HepG2 (cell line): Measurements from ENCODE around the gene DBN1. TPM values are rescaled to one million over a fixed set of nuclear protein-coding genes. Genes with fewer than 3 reads are reported as not detected.

Experiments
- CREB1 ChIP-seq, 2 experiments: fragments of 450-650 bp in 1 of 2; IDR thresholded peaks; 2 replicates each; pipeline ENCODE4 v1.6.1; 2016 to 2017; ENCODE audit warnings: control low read depth in 1 of 2, mild to moderate bottlenecking in 1 of 2, missing compliant biosample characterization in 1 of 2, missing genetic modification characterization in 1 of 2
- ETV6 ChIP-seq: sonication (generic); formaldehyde crosslinking; conservative IDR thresholded peaks from 2 replicates; pipeline ENCODE4 v1.4.0; 2020; ENCODE audit warnings: missing genetic modification reagents
- POLR2A ChIP-seq, 2 experiments: IDR thresholded peaks; 2 replicates each; pipeline ENCODE4 v1.6.1; 2011; ENCODE audit warnings: low read depth in 2 of 2, low read length in 2 of 2, mild to moderate bottlenecking in 1 of 2, moderate library complexity in 1 of 2; ENCODE audit not compliant: insufficient read depth in 1 of 2
- RBFOX2 ChIP-seq: fragments of 200-400 bp; formaldehyde crosslinking; IDR thresholded peaks from 2 replicates; pipeline ENCODE4 v1.6.1; 2017; ENCODE audit warnings: low read depth, mild to moderate bottlenecking, low read length
- RFX3 ChIP-seq: IDR thresholded peaks from 2 replicates; pipeline ENCODE4 v1.6.1; 2016; ENCODE audit warnings: missing biosample characterization, missing genetic modification reagents
- SALL2 ChIP-seq: sonication (generic); formaldehyde crosslinking; IDR thresholded peaks from 2 replicates; pipeline ENCODE4 v1.8.1; 2023; ENCODE audit warnings: mild to moderate bottlenecking, missing genetic modification reagents, inconsistent platforms
- THYN1 ChIP-seq: sonication (generic); formaldehyde crosslinking; IDR thresholded peaks from 2 replicates; pipeline ENCODE4 v1.8.1; 2023; ENCODE audit warnings: low read depth, mild to moderate bottlenecking, moderate library complexity, missing genetic modification reagents, borderline replicate concordance
- ZBTB7B ChIP-seq: sonication (generic); formaldehyde crosslinking; IDR thresholded peaks from 2 replicates; pipeline ENCODE4 v1.4.0; 2020; ENCODE audit warnings: missing genetic modification reagents
- ZNF296 ChIP-seq: sonication (generic); formaldehyde crosslinking; conservative IDR thresholded peaks from 2 replicates; pipeline ENCODE4 v1.5.0; 2020; ENCODE audit warnings: mild to moderate bottlenecking, missing genetic modification reagents
- ZNF703 ChIP-seq: sonication (generic); formaldehyde crosslinking; IDR thresholded peaks from 2 replicates; pipeline ENCODE4 v1.5.1; 2020; ENCODE audit warnings: missing genetic modification reagents, mild to moderate bottlenecking, moderate library complexity, borderline replicate concordance
- polyA plus RNA-seq, 8 experiments: library from polyadenylated mRNA; depleted of rRNA in 3 of 8; stranded (reverse) in 7 of 8; unstranded in 1 of 8; fragments of >200 nt; fragmentation: Illumina TruSeq in 4 of 8; extraction: Trizol in 4 of 8; gene quantifications; 2 replicates each; pipeline versions ENCODE4 v1.2.1 to v1.2.3, GENCODE V29; 2011 to 2016; ENCODE audit warnings: low read depth in 4 of 8, missing spikeins in 1 of 8, mixed read lengths in 1 of 8; ENCODE audit not compliant: insufficient read depth in 1 of 8
- total RNA-seq, 5 experiments: library from RNA; depleted of rRNA; stranded (reverse); fragments of >200 nt; fragmentation: Illumina TruSeq; extraction: Trizol; gene quantifications; 2 replicates each; pipeline ENCODE4 v1.2.3, GENCODE V29; 2016; ENCODE audit warnings: low read depth in 1 of 5
- TF ChIP-seq, protein P1 (sequence below): sonication (generic); formaldehyde crosslinking; IDR thresholded peaks from 2 replicates; pipeline ENCODE4 v1.4.0; 2020; ENCODE audit warnings: missing genetic modification reagents, borderline replicate concordance
- TF ChIP-seq, protein P2 (sequence below): sonication (generic); formaldehyde crosslinking; IDR thresholded peaks from 2 replicates; pipeline ENCODE4 v1.8.0; 2022; ENCODE audit warnings: mild to moderate bottlenecking, missing genetic modification reagents
- TF ChIP-seq, protein P3 (sequence below): sonication (generic); formaldehyde crosslinking; IDR thresholded peaks from 2 replicates; pipeline ENCODE4 v1.8.1; 2023; ENCODE audit warnings: mild to moderate bottlenecking, missing genetic modification reagents, borderline replicate concordance

The DBN1 gene
- total and polyA plus RNA-seq, 2 of the 13 experiments (the other 11 are each of a cell fraction or from before 2014, with no cell fraction given), result 27.0 to 37.3 TPM

DNA sequence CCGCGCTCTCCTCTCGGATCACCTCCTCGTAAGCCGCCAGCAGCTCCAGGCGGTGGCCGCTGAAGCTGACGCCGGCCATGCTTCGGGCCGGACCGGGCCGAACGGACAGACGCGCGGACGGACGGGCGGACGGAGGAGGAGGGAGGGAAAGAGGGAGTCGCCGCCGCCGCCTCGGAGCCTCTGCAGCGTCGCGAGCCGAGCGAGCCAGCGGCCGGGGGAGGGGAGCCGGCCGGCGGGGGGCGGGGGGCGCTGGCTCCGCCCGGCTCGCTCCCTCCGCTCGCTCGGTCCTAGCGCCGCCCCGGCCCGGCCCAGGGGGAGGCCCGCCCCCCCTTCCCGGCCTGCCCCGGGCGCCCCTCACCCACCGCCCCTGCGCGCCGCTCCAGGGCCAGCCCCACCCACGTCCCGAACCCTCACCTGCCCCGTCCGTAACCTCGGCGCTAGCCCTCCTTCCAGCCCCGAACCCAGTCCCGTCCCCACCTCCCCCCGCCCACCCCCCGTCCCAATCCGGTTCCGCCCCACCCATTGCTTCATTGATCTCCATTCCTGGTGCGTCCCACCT, at the start of gene DBN1 (continued):
- TF ChIP-seq CREB1 (IDR thresholded peaks at IDR 0.05) (no peak), CREB1 (CRISPR knock-in tag; IDR thresholded peaks at IDR 0.05) (no peak), ETV6 (CRISPR knock-in tag) (no peak), THYN1 (no peak), POLR2A (IDR thresholded peaks at IDR 0.05; ENCODE audit: insufficient read depth in 1 of 2, low read depth in 2 of 2, low read length in 2 of 2) (peak in 1 of 2 experiments; percentile 50; a peak in 1 of 4 replicates), RBFOX2 (peak; percentile 41; the same call in 1 of the 2 replicates), RFX3 (CRISPR knock-in tag) (no peak), ZNF296 (CRISPR knock-in tag) (no peak), SALL2 (no peak), ZNF703 (CRISPR knock-in tag) (no peak), ZBTB7B (CRISPR knock-in tag) (no peak)
- TF ChIP-seq, protein P1, sequence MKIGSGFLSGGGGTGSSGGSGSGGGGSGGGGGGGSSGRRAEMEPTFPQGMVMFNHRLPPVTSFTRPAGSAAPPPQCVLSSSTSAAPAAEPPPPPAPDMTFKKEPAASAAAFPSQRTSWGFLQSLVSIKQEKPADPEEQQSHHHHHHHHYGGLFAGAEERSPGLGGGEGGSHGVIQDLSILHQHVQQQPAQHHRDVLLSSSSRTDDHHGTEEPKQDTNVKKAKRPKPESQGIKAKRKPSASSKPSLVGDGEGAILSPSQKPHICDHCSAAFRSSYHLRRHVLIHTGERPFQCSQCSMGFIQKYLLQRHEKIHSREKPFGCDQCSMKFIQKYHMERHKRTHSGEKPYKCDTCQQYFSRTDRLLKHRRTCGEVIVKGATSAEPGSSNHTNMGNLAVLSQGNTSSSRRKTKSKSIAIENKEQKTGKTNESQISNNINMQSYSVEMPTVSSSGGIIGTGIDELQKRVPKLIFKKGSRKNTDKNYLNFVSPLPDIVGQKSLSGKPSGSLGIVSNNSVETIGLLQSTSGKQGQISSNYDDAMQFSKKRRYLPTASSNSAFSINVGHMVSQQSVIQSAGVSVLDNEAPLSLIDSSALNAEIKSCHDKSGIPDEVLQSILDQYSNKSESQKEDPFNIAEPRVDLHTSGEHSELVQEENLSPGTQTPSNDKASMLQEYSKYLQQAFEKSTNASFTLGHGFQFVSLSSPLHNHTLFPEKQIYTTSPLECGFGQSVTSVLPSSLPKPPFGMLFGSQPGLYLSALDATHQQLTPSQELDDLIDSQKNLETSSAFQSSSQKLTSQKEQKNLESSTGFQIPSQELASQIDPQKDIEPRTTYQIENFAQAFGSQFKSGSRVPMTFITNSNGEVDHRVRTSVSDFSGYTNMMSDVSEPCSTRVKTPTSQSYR, result no peak
- TF ChIP-seq, protein P2, sequence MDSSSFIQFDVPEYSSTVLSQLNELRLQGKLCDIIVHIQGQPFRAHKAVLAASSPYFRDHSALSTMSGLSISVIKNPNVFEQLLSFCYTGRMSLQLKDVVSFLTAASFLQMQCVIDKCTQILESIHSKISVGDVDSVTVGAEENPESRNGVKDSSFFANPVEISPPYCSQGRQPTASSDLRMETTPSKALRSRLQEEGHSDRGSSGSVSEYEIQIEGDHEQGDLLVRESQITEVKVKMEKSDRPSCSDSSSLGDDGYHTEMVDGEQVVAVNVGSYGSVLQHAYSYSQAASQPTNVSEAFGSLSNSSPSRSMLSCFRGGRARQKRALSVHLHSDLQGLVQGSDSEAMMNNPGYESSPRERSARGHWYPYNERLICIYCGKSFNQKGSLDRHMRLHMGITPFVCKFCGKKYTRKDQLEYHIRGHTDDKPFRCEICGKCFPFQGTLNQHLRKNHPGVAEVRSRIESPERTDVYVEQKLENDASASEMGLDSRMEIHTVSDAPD (CRISPR knock-in tag), result no peak
- TF ChIP-seq, protein P3, sequence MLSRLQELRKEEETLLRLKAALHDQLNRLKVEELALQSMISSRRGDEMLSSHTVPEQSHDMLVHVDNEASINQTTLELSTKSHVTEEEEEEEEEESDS (CRISPR knock-in tag), result no peak
